ENCODE results near the gene AIG1. TPM values are rescaled to one million over a fixed set of nuclear protein-coding genes. Genes with fewer than 3 reads are reported as not detected.

AIG1 gene
- total RNA-seq, 1 donor from 2014 or later, result 17.5 TPM

GRCh38 chr6:143200167-143200770, 139.6 kb downstream of the AIG1 start:
- Mint-ChIP-seq H3K9me3 (ENCODE audit: unreplicated experiment) (no peaks in the 10 kb centered on the region), H3K36me3 (ENCODE audit: low read depth, unreplicated experiment) (no peaks in the 10 kb centered on the region), H3K4me3 (ENCODE audit: unreplicated experiment) (no peak overlapping the region), H3K27me3 (ENCODE audit: unreplicated experiment) (no peaks in the 10 kb centered on the region), H3K4me1 (ENCODE audit: unreplicated experiment) (no peaks in the 10 kb centered on the region), H3K27ac (ENCODE audit: unreplicated experiment) (no peak overlapping the region)
- TF ChIP-seq, protein P1, sequence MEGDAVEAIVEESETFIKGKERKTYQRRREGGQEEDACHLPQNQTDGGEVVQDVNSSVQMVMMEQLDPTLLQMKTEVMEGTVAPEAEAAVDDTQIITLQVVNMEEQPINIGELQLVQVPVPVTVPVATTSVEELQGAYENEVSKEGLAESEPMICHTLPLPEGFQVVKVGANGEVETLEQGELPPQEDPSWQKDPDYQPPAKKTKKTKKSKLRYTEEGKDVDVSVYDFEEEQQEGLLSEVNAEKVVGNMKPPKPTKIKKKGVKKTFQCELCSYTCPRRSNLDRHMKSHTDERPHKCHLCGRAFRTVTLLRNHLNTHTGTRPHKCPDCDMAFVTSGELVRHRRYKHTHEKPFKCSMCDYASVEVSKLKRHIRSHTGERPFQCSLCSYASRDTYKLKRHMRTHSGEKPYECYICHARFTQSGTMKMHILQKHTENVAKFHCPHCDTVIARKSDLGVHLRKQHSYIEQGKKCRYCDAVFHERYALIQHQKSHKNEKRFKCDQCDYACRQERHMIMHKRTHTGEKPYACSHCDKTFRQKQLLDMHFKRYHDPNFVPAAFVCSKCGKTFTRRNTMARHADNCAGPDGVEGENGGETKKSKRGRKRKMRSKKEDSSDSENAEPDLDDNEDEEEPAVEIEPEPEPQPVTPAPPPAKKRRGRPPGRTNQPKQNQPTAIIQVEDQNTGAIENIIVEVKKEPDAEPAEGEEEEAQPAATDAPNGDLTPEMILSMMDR (IDR thresholded peaks at IDR 0.05; ENCODE audit: unreplicated experiment), result no peak
- no peak for DNase-seq (ENCODE audit: low spot score)

- no peaks in the 10 kb centered on the region for H3K36me3 Mint-ChIP-seq (ENCODE audit: low read depth, unreplicated experiment)
- TF ChIP-seq, protein P1 (IDR thresholded peaks at IDR 0.05; ENCODE audit: unreplicated experiment), result no peak
- H3K27me3 Mint-ChIP-seq (ENCODE audit: unreplicated experiment), result no peaks in the 10 kb centered on the region
- no peak overlapping the region for H3K4me3 Mint-ChIP-seq (ENCODE audit: unreplicated experiment)
- no peak for DNase-seq (ENCODE audit: low spot score)
- no peaks in the 10 kb centered on the region for H3K9me3 Mint-ChIP-seq (ENCODE audit: unreplicated experiment)
- H3K4me1 Mint-ChIP-seq (ENCODE audit: unreplicated experiment), result no peaks in the 10 kb centered on the region
- no peak overlapping the region for H3K27ac Mint-ChIP-seq (ENCODE audit: unreplicated experiment)
These were observed 143.4 kb downstream of the AIG1 start for GRCh38 chr6:143204045-143204444.

- H3K27ac Mint-ChIP-seq (ENCODE audit: unreplicated experiment), result no peak overlapping the region
These were observed 144.4 kb downstream of the AIG1 start for GRCh38 chr6:143205131-143205535.

GRCh38 chr6:143205585-143205984, 144.9 kb downstream of the AIG1 start:
- TF ChIP-seq, protein P1 (IDR thresholded peaks at IDR 0.05; ENCODE audit: unreplicated experiment), result no peak
- Mint-ChIP-seq H3K9me3 (ENCODE audit: unreplicated experiment) (no peaks in the 10 kb centered on the region), H3K4me1 (ENCODE audit: unreplicated experiment) (no peaks in the 10 kb centered on the region), H3K4me3 (ENCODE audit: unreplicated experiment) (no peak overlapping the region), H3K27ac (ENCODE audit: unreplicated experiment) (no peak overlapping the region), H3K27me3 (ENCODE audit: unreplicated experiment) (no peaks in the 10 kb centered on the region), H3K36me3 (ENCODE audit: low read depth, unreplicated experiment) (no peaks in the 10 kb centered on the region)
- DNase-seq (ENCODE audit: low spot score), result no peak

More at GRCh38 chr6:143205131-143205535, 144.4 kb downstream of the AIG1 start:
- DNase-seq (ENCODE audit: low spot score), result no peak
- no peak overlapping the region for H3K4me3 Mint-ChIP-seq (ENCODE audit: unreplicated experiment)
- no peaks in the 10 kb centered on the region for H3K36me3 Mint-ChIP-seq (ENCODE audit: low read depth, unreplicated experiment)
- TF ChIP-seq, protein P1 (IDR thresholded peaks at IDR 0.05; ENCODE audit: unreplicated experiment), result no peak
- no peaks in the 10 kb centered on the region for H3K4me1 Mint-ChIP-seq (ENCODE audit: unreplicated experiment)
- no peaks in the 10 kb centered on the region for H3K9me3 Mint-ChIP-seq (ENCODE audit: unreplicated experiment)
- H3K27me3 Mint-ChIP-seq (ENCODE audit: unreplicated experiment), result no peaks in the 10 kb centered on the region

DNA sequence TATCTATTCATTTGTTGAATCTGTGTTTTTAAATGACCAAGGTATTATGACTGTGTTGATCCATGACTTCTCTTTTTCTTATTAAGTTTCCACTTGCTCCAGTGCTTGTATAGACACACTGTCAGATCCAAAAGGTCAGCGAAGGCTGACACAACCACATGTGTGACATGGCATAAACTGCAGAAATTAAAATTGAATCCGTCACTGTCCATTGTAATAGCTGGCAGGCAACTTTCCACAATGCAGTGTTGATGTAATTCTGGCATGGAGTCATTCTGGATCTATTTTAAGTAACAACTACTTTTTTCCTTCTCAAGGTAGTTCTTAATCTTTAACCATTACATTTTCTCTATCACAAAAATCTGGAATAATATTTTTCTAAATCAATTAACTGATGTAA, 145.3 kb downstream of the AIG1 start:
- Mint-ChIP-seq H3K4me3 (ENCODE audit: unreplicated experiment) (no peak overlapping the region), H3K27me3 (ENCODE audit: unreplicated experiment) (no peaks in the 10 kb centered on the region), H3K9me3 (ENCODE audit: unreplicated experiment) (no peaks in the 10 kb centered on the region), H3K36me3 (ENCODE audit: low read depth, unreplicated experiment) (no peaks in the 10 kb centered on the region), H3K4me1 (ENCODE audit: unreplicated experiment) (no peaks in the 10 kb centered on the region), H3K27ac (ENCODE audit: unreplicated experiment) (no peak overlapping the region)
- TF ChIP-seq, protein P1 (IDR thresholded peaks at IDR 0.05; ENCODE audit: unreplicated experiment), result no peak
- DNase-seq (ENCODE audit: low spot score), result no peak

Data from endothelial cell (in vitro differentiated cells).